ENCODE results near the gene CACYBP.

CACYBP gene

DNA sequence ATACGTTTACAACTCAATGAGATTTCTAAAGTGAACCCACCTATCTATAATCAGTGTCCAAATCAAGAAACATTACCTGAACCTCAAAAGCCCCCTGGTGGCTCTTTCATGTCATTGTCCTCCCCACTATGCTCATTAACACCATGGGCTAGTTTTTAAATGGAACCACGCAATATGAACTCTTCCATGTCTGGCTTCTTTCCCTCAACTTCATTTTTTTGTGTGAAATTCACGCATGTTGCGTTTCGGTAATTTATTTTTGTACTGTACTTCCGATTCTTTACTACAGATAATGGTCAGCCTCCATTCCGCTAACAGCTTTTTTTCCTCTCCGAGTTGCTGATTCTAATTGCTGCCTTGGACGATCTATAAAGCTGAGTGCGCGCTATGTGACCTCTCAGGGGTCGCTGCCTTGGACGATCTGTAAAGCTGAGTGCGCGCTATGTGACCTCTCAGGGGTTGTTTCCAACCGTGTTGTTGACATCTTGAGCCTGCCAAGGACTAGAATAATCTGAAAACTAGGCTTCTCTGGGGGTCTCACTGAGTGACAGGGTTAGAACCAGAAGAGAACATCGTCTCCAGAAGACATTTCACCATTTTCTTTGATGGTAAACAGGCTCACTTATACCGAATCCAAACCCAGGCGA is 1.1 kb upstream of the CACYBP start:
- H3K36me3 ChIP-seq: peaks cover 0 to 56% (median 17%) of the 10 kb centered on the region in 11 experiments; a peak in 10 of 22 replicates
- no peak for TF ChIP-seq Cebpa-rat (IDR thresholded peaks at IDR 0.05)
- peaks cover 23 to 44% (median 39%) of the 10 kb centered on the region in 10 experiments for H3K4me1 ChIP-seq

DNA sequence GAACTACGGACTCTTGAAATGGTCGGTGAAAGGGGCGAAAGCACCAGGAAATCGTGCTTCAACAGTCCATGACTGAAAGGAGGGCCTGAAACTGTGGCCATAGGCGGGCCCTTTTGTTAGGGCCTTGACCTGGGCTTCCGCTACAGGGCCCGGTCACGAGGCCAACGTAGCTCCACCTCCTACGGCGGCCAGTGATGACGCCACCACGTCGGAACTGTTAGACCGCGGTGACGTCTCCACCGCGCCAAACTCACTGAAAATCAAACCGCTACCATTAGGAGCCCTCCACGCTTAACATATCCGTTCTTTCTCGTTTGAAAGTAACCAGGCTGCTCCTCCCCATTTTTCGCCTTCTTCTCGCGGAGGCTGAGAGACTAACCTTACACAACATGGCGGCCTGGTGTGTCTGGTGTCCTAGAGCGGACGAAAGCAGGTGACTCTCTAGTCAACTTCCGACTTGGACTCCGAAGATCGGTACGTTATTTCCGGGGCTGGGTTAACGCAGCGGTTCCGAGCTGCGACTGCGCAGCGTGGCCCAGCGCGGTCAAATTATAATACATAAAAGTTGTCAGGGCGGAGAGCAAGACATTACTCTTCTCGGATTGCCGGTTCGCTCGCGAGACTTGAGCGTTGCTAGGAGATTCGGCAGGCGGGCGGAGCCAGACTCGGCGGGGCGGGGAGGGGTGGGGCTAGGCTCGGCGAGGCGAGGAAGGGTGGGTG is 371 bp upstream of the CACYBP start:
- Histone ChIP-seq H4K20me1 (peaks cover 29 to 44% (median 38%) of the 10 kb centered on the region in 11 experiments; a peak in 21 of 22 replicates), H3K4me1 (peaks cover 23 to 51% (median 41%) of the 10 kb centered on the region in 10 experiments), H3K4me2 (peak overlapping the region; percentile 78 to 90 (median 87)), H3K36me3 (peaks cover 0 to 55% (median 17%) of the 10 kb centered on the region in 11 experiments; a peak in 14 of 22 replicates), H3K9ac (peak overlapping the region; percentile 88 to 100 (median 96)), H3K4me3 (peak overlapping the region; percentile 84 to 99 (median 96)), H3K9me3 (replicated peaks in 1 of 11) (no peaks in the 10 kb centered on the region; a peak in 4 of 22 replicates), H3K27me3 (no peaks in the 10 kb centered on the region), H3K27ac (peak overlapping the region; percentile 95 to 100 (median 98))
- TF ChIP-seq Cebpa-rat (IDR thresholded peaks at IDR 0.05): peak in 2 of 11 experiments; percentile 15 to 19; a peak in 1 of 22 replicates

More for the DNA sequence above, 1.1 kb upstream of the CACYBP start:
- Histone ChIP-seq H3K27me3 (no peaks in the 10 kb centered on the region), H4K20me1 (peaks cover 22 to 37% (median 31%) of the 10 kb centered on the region in 11 experiments; a peak in 21 of 22 replicates), H3K27ac (peak overlapping the region; percentile 95 to 100 (median 98)), H3K9ac (peak overlapping the region; percentile 88 to 100 (median 96)), H3K4me2 (peak overlapping the region; percentile 78 to 90 (median 87)), H3K4me3 (peak overlapping the region; percentile 84 to 99 (median 96)), H3K9me3 (replicated peaks in 1 of 11) (no peaks in the 10 kb centered on the region; a peak in 4 of 22 replicates)

DNA sequence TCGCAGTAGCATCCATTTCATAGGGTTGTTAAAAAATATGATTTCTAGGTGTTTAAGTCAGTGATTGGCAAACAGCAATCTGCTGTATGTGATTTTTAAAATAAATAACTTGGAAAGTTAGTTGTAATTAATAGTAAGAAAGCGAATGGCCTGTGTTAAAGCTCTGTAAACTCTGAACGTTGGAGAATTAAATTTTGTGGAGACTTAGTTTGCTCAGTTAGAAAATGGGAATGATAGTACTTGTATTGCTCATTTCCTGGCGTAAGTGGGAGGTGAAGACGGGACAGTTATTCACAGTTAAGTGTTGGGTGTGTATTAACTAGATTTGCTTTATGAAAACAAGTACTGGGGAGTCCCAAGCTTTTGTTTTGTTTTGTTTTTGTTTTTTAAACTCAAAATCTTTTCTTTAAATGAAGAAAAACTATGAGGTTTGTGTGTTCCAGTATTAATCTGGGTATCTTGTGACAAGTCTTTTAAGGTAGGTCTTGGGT is 995 bp downstream of the CACYBP start:
- Histone ChIP-seq H3K9me3 (replicated peaks in 1 of 11) (no peaks in the 10 kb centered on the region; a peak in 4 of 22 replicates), H3K4me2 (peak overlapping the region; percentile 73 to 89 (median 80)), H4K20me1 (peaks cover 37 to 57% (median 50%) of the 10 kb centered on the region in 11 experiments; a peak in 21 of 22 replicates), H3K4me1 (peaks cover 23 to 58% (median 43%) of the 10 kb centered on the region in 10 experiments), H3K4me3 (peak overlapping the region; percentile 84 to 99 (median 96)), H3K27ac (peak overlapping the region; percentile 64 to 99 (median 97)), H3K9ac (peak overlapping the region; percentile 88 to 99 (median 95)), H3K36me3 (peaks cover 10 to 56% (median 30%) of the 10 kb centered on the region in 11 experiments; a peak in 21 of 22 replicates), H3K27me3 (no peaks in the 10 kb centered on the region)
- no peak for TF ChIP-seq Cebpa-rat (IDR thresholded peaks at IDR 0.05)

GRCh38 chr1:175002910-175003517 is 3.3 kb downstream of the CACYBP start:
- Histone ChIP-seq H3K4me2 (peak overlapping the region; percentile 16 to 89 (median 80); a peak in 18 of 22 replicates), H3K4me1 (peaks cover 23 to 53% (median 41%) of the 10 kb centered on the region in 10 experiments)

DNA sequence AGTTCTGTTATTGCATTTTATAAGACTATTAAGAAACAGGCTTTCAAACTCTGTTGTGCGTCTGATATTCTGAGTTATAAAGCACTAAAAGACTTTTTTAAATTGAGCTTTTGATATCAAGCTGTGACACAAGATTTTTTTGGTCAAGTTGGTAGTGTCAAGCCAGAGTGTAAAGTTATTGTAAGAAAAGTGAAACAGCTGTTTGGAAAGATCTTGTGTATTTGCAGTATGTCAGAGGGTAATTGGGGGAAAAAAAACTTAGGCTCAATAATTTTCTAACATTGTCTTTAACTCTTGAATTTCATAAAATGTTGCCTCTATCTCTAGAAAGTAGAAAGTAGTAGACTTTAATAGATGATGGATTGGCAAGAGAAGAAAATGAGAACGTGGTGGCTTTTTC is 3.8 kb downstream of the CACYBP start:
- Histone ChIP-seq H3K36me3 (peaks cover 37 to 68% (median 48%) of the 10 kb centered on the region in 11 experiments), H3K4me2 (peak overlapping the region in 10 of 11 experiments; percentile 16 to 89 (median 79); a peak in 9 of 22 replicates), H3K4me3 (no peak overlapping the region), H3K27me3 (no peaks in the 10 kb centered on the region), H4K20me1 (peaks cover 50 to 85% (median 78%) of the 10 kb centered on the region in 11 experiments; a peak in 21 of 22 replicates), H3K4me1 (peaks cover 23 to 51% (median 36%) of the 10 kb centered on the region in 10 experiments), H3K9ac (0 out of 22 replicates have a peak overlapping the region, but pooled peaks of 1 of the 11 experiments have one; percentile 22), H3K9me3 (replicated peaks in 1 of 11) (no peaks in the 10 kb centered on the region), H3K27ac (no peak overlapping the region)
- no peak for TF ChIP-seq Cebpa-rat (IDR thresholded peaks at IDR 0.05)

More at GRCh38 chr1:175002910-175003517, 3.3 kb downstream of the CACYBP start:
- Histone ChIP-seq H3K27ac (no peak overlapping the region), H4K20me1 (peaks cover 50 to 80% (median 73%) of the 10 kb centered on the region in 11 experiments; a peak in 21 of 22 replicates), H3K9me3 (replicated peaks in 1 of 11) (no peaks in the 10 kb centered on the region), H3K27me3 (no peaks in the 10 kb centered on the region), H3K36me3 (peaks cover 32 to 63% (median 43%) of the 10 kb centered on the region in 11 experiments), H3K4me3 (no peak overlapping the region; a peak in 1 of 20 replicates), H3K9ac (no peak overlapping the region)
- TF ChIP-seq Cebpa-rat (IDR thresholded peaks at IDR 0.05): no peak

GRCh38 chr1:175005085-175005783 is 5.5 kb downstream of the CACYBP start:
- Histone ChIP-seq H3K27ac (no peak overlapping the region), H4K20me1 (peaks cover 51 to 100% (median 94%) of the 10 kb centered on the region in 11 experiments; a peak in 21 of 22 replicates), H3K36me3 (peaks cover 55 to 85% (median 65%) of the 10 kb centered on the region in 11 experiments)

GRCh38 chr1:175009532-175009931 is 9.8 kb downstream of the CACYBP start:
- no peak for TF ChIP-seq Cebpa-rat (IDR thresholded peaks at IDR 0.05)
- peaks cover 0 to 10% (median 0%) of the 10 kb centered on the region in 10 experiments; a peak in 7 of 20 replicates for H3K4me1 ChIP-seq
- H3K27ac ChIP-seq: no peak overlapping the region
- no peak overlapping the region for H3K4me2 ChIP-seq
- no peak overlapping the region for H3K4me3 ChIP-seq
- H4K20me1 ChIP-seq: peaks cover 23 to 100% (median 77%) of the 10 kb centered on the region in 11 experiments; a peak in 18 of 22 replicates
- no peaks in the 10 kb centered on the region for H3K27me3 ChIP-seq
- no peak overlapping the region for H3K9ac ChIP-seq
- H3K36me3 ChIP-seq: peaks cover 98 to 100% (median 100%) of the 10 kb centered on the region in 11 experiments
- no peaks in the 10 kb centered on the region for H3K9me3 ChIP-seq (replicated peaks in 1 of 11)

More at GRCh38 chr1:175005085-175005783, 5.5 kb downstream of the CACYBP start:
- no peak for TF ChIP-seq Cebpa-rat (IDR thresholded peaks at IDR 0.05)
- no peaks in the 10 kb centered on the region for H3K9me3 ChIP-seq (replicated peaks in 1 of 11)
- no peak overlapping the region for H3K4me3 ChIP-seq
- peaks cover 19 to 46% (median 32%) of the 10 kb centered on the region in 10 experiments for H3K4me1 ChIP-seq
- peak overlapping the region in 1 of 11 experiments; percentile 89; a peak in 1 of 22 replicates for H3K4me2 ChIP-seq
- no peaks in the 10 kb centered on the region for H3K27me3 ChIP-seq
- H3K9ac ChIP-seq: no peak overlapping the region

GRCh38 chr1:175013445-175013844 is 13.7 kb downstream of the CACYBP start:
- Histone ChIP-seq H3K4me2 (no peak overlapping the region), H3K4me3 (no peak overlapping the region), H3K4me1 (peaks cover 0 to 19% (median 0%) of the 10 kb centered on the region in 10 experiments; a peak in 6 of 20 replicates), H3K9me3 (replicated peaks in 1 of 11) (no peaks in the 10 kb centered on the region), H3K9ac (no peak overlapping the region), H4K20me1 (peaks cover 13 to 88% (median 42%) of the 10 kb centered on the region in 11 experiments; a peak in 18 of 22 replicates), H3K27me3 (no peaks in the 10 kb centered on the region), H3K36me3 (peaks cover 99 to 100% (median 100%) of the 10 kb centered on the region in 11 experiments), H3K27ac (no peak overlapping the region)
- no peak for TF ChIP-seq Cebpa-rat (IDR thresholded peaks at IDR 0.05)
